ENCODE results near the gene DISP3.

Gene DISP3

GRCh38 chr1:11529330-11529729 lies 50.4 kb downstream of the DISP3 start:
- DNase-seq (ENCODE audit: low read depth) = no peak

GRCh38 chr1:11529763-11530730 lies 51.1 kb downstream of the DISP3 start:
- no peak for DNase-seq (ENCODE audit: low read depth)

DNA sequence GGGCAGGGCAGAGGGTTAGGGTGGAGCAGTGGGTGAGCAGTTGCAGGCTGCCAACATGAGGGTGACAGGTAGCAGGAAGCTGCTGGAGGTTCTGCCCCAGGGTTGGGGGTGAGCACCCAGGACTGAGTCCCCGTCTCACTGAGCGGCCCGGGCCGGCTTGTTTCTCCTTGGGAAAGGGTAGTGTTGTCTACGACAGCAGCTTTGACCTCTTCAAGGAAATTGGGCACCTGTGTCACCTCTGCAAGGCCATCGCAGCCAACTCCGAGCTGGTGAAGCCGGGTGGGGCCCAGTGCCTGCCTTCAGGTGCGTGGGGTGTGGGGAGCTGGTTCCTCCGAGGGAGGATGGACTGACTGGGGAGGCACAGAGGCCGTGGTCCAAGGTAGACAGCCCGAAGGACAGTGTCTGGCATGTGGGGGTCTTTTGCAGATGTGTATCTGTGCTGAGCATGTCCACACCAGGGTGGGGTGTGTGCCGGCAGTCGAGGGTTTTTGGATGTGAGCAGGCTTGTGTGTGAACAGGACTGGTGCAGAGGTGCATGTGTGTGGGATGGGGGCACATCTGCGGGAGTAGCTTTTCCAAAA lies 51.9 kb downstream of the DISP3 start:
- DNase-seq (ENCODE audit: low read depth) = no peak

DNA sequence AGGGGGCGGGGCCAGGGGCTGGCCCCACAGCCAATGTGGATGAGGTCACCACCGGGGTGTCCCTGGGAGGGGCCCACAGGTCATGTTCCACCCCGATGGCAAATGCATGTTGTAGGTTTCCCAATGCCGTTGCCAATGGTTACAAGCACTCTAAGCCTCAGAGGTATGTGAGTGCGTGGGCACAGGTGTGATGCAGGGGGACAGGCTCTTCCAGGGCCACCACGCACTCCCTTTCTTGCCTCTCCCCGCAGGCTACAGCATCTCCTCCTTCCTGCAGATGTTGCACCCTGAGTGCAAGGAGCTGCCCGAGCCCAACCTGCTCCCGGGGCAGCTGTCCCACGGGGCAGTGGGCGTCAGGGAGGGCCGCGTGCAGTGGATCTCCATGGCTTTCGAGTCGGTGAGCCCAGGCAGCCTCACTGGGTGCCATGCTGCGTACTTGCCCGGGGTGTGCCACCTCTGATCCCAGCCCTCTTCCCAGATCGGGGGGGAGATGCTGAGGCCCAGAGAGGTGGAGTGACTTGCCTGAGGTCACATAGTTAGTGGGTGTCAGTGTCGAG lies 52.4 kb downstream of the DISP3 start:
- DNase-seq (ENCODE audit: low read depth) = no peak

DNA sequence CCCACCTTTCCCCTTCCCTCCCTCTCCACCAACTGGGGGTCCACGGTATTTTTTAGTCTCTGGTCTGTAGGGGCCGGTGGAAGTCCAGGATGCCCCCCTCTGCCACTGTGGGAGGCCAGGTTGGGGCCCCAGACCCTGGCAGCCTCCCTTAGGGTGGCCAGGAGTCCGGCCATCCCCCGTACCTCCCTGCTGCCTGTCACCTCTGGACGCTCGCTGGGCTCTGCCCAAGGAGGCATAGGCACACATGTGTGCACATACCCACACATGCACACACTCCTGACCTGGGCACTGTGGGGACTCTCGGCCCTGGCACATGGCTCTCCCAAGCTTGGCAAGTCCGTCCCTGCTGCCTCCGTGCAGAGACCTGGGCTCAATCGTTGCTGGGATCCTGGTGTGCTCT lies 53.0 kb downstream of the DISP3 start:
- DNase-seq (ENCODE audit: low read depth) = no peak

DNA sequence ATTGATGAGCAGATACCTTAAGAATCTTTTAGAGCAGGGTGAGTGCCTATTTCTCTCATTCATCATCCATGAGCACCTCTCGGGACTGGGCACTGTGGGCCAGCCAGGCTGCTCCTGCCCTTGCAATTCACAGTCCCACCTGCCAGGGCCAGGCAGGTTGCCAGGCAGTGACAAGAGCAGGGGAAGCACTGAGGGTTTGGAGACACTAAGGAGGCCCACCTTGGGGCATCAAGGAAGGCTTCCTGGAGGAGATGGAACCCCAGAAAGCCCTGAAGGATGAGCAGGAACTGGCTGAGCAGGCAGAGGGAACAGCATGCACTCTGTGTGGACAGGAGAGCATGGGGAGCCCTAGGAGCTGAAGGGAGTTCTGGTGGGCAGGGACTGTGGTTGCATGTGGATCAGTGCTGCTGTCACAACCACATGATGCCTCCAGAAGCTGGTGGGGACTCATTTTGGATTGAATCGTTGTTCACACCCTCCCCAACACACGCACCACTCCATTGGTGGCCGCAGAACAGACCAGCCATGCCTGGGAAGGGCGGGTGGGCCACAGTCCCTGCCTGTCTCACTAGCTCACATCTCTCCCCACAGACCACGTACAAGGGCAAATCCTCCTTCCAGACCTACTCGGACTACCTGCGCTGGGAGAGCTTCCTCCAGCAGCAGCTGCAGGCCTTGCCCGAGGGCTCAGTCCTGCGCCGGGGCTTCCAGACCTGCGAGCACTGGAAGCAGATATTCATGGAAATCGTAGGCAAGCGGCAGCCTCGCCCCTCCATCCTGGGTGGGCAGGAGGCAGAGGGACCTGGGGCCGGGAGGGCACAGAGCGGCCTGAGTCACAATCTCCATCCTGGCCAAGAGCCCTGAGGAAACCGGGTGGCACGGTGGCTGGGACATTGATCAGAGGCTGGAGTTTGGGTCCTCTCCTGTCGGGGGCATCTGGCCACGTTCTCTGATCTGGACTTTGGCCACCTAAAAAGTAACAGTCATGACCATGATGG lies 55.1 kb downstream of the DISP3 start:
- DNase-seq (ENCODE audit: low read depth) = no peak

DNA sequence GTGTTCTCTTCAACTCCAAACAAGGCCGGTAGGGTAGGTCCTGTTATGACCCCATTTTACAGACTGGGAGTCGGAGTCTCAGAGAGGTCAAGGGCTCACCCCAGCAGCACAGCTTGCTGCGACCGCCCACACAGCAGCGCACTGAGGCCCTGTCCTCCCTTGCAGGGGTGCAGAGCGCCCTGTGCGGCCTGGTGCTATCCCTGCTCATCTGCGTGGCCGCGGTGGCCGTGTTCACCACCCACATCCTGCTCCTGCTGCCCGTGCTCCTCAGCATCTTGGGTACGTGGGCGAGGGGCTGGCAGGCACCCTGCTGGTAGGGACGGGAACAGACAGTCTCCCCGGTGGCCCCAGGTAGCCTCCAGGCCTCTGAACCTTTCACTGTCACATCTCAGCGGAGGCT lies 55.9 kb downstream of the DISP3 start:
- no peak for DNase-seq (ENCODE audit: low read depth)

- no peak for DNase-seq (ENCODE audit: low read depth)
Measured at GRCh38 chr1:11535316-11535715, 56.4 kb downstream of the DISP3 start.

- DNase-seq (ENCODE audit: low read depth) = no peak
Measured at GRCh38 chr1:11535761-11536572, 57.0 kb downstream of the DISP3 start.

GRCh38 chr1:11536573-11537379 lies 57.8 kb downstream of the DISP3 start:
- no peak for DNase-seq (ENCODE audit: low read depth)

DNA sequence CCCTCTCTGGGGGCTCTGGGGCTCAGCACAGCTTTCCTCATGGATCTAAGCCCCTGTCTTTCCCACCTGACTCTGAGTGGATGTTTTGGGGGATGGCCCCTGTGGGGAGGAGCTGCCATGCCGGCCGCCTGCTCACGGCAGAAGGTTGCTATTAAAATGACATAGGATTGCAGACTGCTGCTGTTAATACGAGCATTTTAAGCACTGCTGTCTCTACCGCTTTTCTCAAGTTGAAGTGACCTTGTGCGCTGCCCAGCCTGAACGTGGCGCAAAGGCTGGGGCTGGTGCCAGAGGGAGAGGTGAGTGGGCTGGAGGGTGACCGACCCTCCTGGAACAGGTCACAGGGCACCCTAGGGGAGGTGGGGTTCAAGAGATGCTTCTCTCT lies 58.4 kb downstream of the DISP3 start:
- no peak for DNase-seq (ENCODE audit: low read depth)

- no peak for DNase-seq (ENCODE audit: low read depth)
Measured at GRCh38 chr1:11537854-11538591, 59.1 kb downstream of the DISP3 start.

- no peak for DNase-seq (ENCODE audit: low read depth)
Measured at GRCh38 chr1:11538886-11539285, 59.9 kb downstream of the DISP3 start.

GRCh38 chr1:11539850-11540772 lies 61.2 kb downstream of the DISP3 start:
- DNase-seq (ENCODE audit: low read depth) = no peak

DNA sequence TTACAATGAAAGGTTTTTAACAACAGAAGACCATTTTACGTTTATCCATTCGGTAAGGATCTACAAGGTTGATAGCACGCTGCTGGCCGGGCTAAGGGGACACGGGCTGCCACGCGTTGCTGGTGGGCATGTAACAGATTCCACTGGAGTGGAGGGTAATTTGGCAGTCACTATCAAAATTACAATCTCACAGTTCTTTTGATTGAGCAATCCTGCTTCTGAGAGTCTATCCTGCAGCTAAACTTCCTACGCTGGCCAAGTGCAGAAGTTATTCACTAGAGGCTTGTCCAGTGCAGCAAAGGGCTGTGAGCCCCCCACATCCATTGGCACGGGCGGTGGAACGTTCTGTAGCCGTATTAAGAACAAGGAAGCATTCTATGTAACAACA lies 61.8 kb downstream of the DISP3 start:
- DNase-seq (ENCODE audit: low read depth) = no peak

DNA sequence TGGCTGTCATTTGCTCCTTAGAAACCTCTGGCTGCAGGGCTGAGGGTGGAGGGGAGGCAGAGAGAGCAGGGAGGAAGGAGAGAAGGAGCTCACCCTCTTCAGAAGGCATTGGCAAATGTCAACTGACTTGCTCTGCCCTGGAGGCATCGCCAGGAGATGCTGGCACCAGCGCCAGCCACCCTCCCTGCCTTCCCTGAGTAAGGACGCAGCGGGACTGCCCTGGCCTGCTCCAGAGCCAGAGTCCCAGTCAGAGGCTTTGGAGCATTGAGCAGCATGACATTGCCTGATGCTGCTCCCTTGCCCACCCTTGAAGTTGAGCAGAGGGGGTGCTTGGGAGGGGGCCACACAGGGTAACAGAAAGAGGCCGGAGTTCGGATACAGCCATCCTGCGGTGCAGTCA lies 62.3 kb downstream of the DISP3 start:
- DNase-seq (ENCODE audit: low read depth) = no peak

- DNase-seq (ENCODE audit: low read depth) = no peak
Measured at GRCh38 chr1:11541956-11542355, 63.0 kb downstream of the DISP3 start.

DNA sequence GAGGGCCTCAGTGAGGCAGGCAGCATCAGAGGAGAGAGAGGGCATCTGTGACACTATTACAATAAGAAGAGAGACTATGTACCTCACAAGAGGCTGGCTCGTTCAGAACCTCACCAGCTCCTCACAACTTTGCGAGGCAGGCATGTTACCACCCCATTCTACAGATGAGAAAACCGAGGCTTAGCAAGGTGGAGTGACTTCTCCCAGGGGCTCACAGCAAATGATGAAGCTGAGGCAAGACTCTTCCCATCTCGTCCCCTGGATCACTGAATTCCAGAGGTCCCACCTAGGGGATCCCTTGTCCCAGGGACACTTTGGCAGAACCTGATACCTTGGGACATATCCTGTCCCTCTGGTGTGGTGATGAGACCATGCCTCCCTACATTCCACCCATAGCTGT lies 64.4 kb downstream of the DISP3 start:
- no peak for DNase-seq (ENCODE audit: low read depth)

DNA sequence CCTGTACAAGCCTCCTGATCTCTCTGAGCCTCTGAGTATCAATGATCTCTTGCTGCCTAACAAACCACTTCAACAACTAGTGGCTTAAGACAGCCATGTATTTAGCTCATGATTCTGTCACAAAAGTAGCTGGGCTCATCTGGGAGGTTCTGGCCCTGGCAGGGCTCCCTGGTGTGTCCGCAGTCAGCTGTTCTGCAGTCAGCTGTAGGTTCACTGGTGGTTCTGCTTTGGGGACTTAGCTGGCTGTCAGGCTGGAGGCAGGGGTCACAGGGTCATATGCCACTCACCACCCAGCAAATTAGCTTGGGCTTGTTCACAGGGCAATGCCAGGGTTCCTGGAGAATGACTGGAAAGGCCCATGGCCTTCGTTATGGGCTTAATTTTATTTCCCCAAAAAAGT lies 64.8 kb downstream of the DISP3 start:
- DNase-seq (ENCODE audit: low read depth) = no peak

Measured in stimulated activated CD8-positive, alpha-beta memory T cell treated with anti-CD3 and anti-CD28 coated beads, Interleukin-15, amount 100 ng/mL, for 1 hour (primary cell).